ENCODE data around the gene PRLHR.
"Not testable (repeated sequence)": the region's sequence is repeated elsewhere in the genome, so short reads cannot be mapped to it uniquely, and the experiment has no call there.

Gene PRLHR

GRCh38 chr10:118595598-118596425, at the start of gene PRLHR:
Gene PRLHR, minus strand, starts transcription at chr10:118595648. Its CDS starts 404 bp downstream, at chr10:118595244.
- H3K9me3 Mint-ChIP-seq: no peaks in the 10 kb centered on the region
- H3K4me3 Mint-ChIP-seq: no peak within 1 kb of the TSS
- H3K27me3 Mint-ChIP-seq (ENCODE audit: low read depth): peaks cover 53% of the 10 kb centered on the region
- no peaks in the 10 kb centered on the region for H3K36me3 Mint-ChIP-seq (ENCODE audit: low read depth)
- H3K27ac Mint-ChIP-seq: peak within 1 kb of the TSS; percentile 10
- H3K4me1 Mint-ChIP-seq (ENCODE audit: low read depth): peaks cover 4% of the 10 kb centered on the region

- H3K4me1 Mint-ChIP-seq (ENCODE audit: low read depth): no peaks in the 10 kb centered on the region
- H3K27me3 Mint-ChIP-seq (ENCODE audit: low read depth): no peaks in the 10 kb centered on the region
- H3K4me3 Mint-ChIP-seq: no peak overlapping the region
- no peak overlapping the region for H3K27ac Mint-ChIP-seq
- H3K9me3 Mint-ChIP-seq: no peaks in the 10 kb centered on the region
- no peaks in the 10 kb centered on the region for H3K36me3 Mint-ChIP-seq (ENCODE audit: low read depth)
Measured at GRCh38 chr10:118642228-118642627, 46.8 kb upstream of the PRLHR start.

GRCh38 chr10:118638680-118639079, 43.2 kb upstream of the PRLHR start:
- Mint-ChIP-seq H3K36me3 (ENCODE audit: low read depth) (no peaks in the 10 kb centered on the region), H3K9me3 (no peaks in the 10 kb centered on the region), H3K27ac (no peak overlapping the region), H3K4me3 (no peak overlapping the region), H3K27me3 (ENCODE audit: low read depth) (no peaks in the 10 kb centered on the region), H3K4me1 (ENCODE audit: low read depth) (no peaks in the 10 kb centered on the region)

- no peaks in the 10 kb centered on the region for H3K9me3 Mint-ChIP-seq
- H3K27ac Mint-ChIP-seq: no peak overlapping the region
- H3K27me3 Mint-ChIP-seq (ENCODE audit: low read depth): peaks cover 8% of the 10 kb centered on the region
- no peaks in the 10 kb centered on the region for H3K4me1 Mint-ChIP-seq (ENCODE audit: low read depth)
- no peak overlapping the region for H3K4me3 Mint-ChIP-seq
- H3K36me3 Mint-ChIP-seq (ENCODE audit: low read depth): no peaks in the 10 kb centered on the region
Measured at GRCh38 chr10:118635674-118636402, 40.4 kb upstream of the PRLHR start.

GRCh38 chr10:118633786-118634185, 38.3 kb upstream of the PRLHR start:
- peaks cover 19% of the 10 kb centered on the region for H3K27me3 Mint-ChIP-seq (ENCODE audit: low read depth)
- no peak overlapping the region for H3K4me3 Mint-ChIP-seq
- no peaks in the 10 kb centered on the region for H3K36me3 Mint-ChIP-seq (ENCODE audit: low read depth)
- no peaks in the 10 kb centered on the region for H3K9me3 Mint-ChIP-seq
- H3K4me1 Mint-ChIP-seq (ENCODE audit: low read depth): no peaks in the 10 kb centered on the region
- H3K27ac Mint-ChIP-seq: no peak overlapping the region

- Mint-ChIP-seq H3K4me3 (no peak overlapping the region), H3K9me3 (no peaks in the 10 kb centered on the region), H3K4me1 (ENCODE audit: low read depth) (no peaks in the 10 kb centered on the region), H3K27me3 (ENCODE audit: low read depth) (peaks cover 19% of the 10 kb centered on the region), H3K36me3 (ENCODE audit: low read depth) (no peaks in the 10 kb centered on the region), H3K27ac (no peak overlapping the region)
Measured at GRCh38 chr10:118629211-118629610, 33.8 kb upstream of the PRLHR start.

- Mint-ChIP-seq H3K27me3 (ENCODE audit: low read depth) (peaks cover 19% of the 10 kb centered on the region), H3K4me3 (no peak overlapping the region), H3K36me3 (ENCODE audit: low read depth) (no peaks in the 10 kb centered on the region), H3K9me3 (no peaks in the 10 kb centered on the region), H3K27ac (no peak overlapping the region), H3K4me1 (ENCODE audit: low read depth) (no peaks in the 10 kb centered on the region)
Measured at GRCh38 chr10:118628397-118628796, 32.9 kb upstream of the PRLHR start.

GRCh38 chr10:118626953-118627352, 31.5 kb upstream of the PRLHR start:
- no peaks in the 10 kb centered on the region for H3K9me3 Mint-ChIP-seq
- peaks cover 16% of the 10 kb centered on the region for H3K27me3 Mint-ChIP-seq (ENCODE audit: low read depth)
- no peaks in the 10 kb centered on the region for H3K36me3 Mint-ChIP-seq (ENCODE audit: low read depth)
- no peaks in the 10 kb centered on the region for H3K4me1 Mint-ChIP-seq (ENCODE audit: low read depth)
- H3K27ac Mint-ChIP-seq: no peak overlapping the region
- no peak overlapping the region for H3K4me3 Mint-ChIP-seq

- Mint-ChIP-seq H3K4me3 (no peak overlapping the region), H3K9me3 (no peaks in the 10 kb centered on the region), H3K27me3 (ENCODE audit: low read depth) (peaks cover 9% of the 10 kb centered on the region), H3K36me3 (ENCODE audit: low read depth) (no peaks in the 10 kb centered on the region), H3K4me1 (ENCODE audit: low read depth) (peaks cover 8% of the 10 kb centered on the region), H3K27ac (no peak overlapping the region)
Measured at GRCh38 chr10:118625504-118625903, 30.1 kb upstream of the PRLHR start.

- Mint-ChIP-seq H3K27me3 (ENCODE audit: low read depth) (peaks cover 4% of the 10 kb centered on the region), H3K27ac (no peak overlapping the region)
Measured at GRCh38 chr10:118624747-118625146, 29.3 kb upstream of the PRLHR start.

GRCh38 chr10:118621304-118621942, 26.0 kb upstream of the PRLHR start:
- Mint-ChIP-seq H3K36me3 (ENCODE audit: low read depth) (no peaks in the 10 kb centered on the region), H3K4me3 (no peak overlapping the region), H3K4me1 (ENCODE audit: low read depth) (peaks cover 8% of the 10 kb centered on the region), H3K9me3 (no peaks in the 10 kb centered on the region), H3K27ac (no peak overlapping the region), H3K27me3 (ENCODE audit: low read depth) (no peaks in the 10 kb centered on the region)

More at GRCh38 chr10:118624747-118625146, 29.3 kb upstream of the PRLHR start:
- H3K36me3 Mint-ChIP-seq (ENCODE audit: low read depth): no peaks in the 10 kb centered on the region
- no peak overlapping the region for H3K4me3 Mint-ChIP-seq
- H3K9me3 Mint-ChIP-seq: no peaks in the 10 kb centered on the region
- peaks cover 8% of the 10 kb centered on the region for H3K4me1 Mint-ChIP-seq (ENCODE audit: low read depth)

- not testable (repeated sequence) for H3K4me1 Mint-ChIP-seq (ENCODE audit: low read depth); H3K27ac Mint-ChIP-seq; H3K36me3 Mint-ChIP-seq (ENCODE audit: low read depth); H3K9me3 Mint-ChIP-seq; H3K27me3 Mint-ChIP-seq (ENCODE audit: low read depth); H3K4me3 Mint-ChIP-seq
Measured at GRCh38 chr10:118613863-118614262, 18.4 kb upstream of the PRLHR start.

GRCh38 chr10:118610577-118610976, 15.1 kb upstream of the PRLHR start:
- H3K4me1 Mint-ChIP-seq (ENCODE audit: low read depth): no peaks in the 10 kb centered on the region
- H3K27ac Mint-ChIP-seq: no peak overlapping the region
- peaks cover 8% of the 10 kb centered on the region for H3K9me3 Mint-ChIP-seq
- no peak overlapping the region for H3K4me3 Mint-ChIP-seq
- peaks cover 4% of the 10 kb centered on the region for H3K27me3 Mint-ChIP-seq (ENCODE audit: low read depth)
- no peaks in the 10 kb centered on the region for H3K36me3 Mint-ChIP-seq (ENCODE audit: low read depth)

- no peaks in the 10 kb centered on the region for H3K36me3 Mint-ChIP-seq (ENCODE audit: low read depth)
- peaks cover 8% of the 10 kb centered on the region for H3K9me3 Mint-ChIP-seq
- H3K27ac Mint-ChIP-seq: no peak overlapping the region
- H3K4me3 Mint-ChIP-seq: no peak overlapping the region
- peaks cover 3% of the 10 kb centered on the region for H3K27me3 Mint-ChIP-seq (ENCODE audit: low read depth)
- H3K4me1 Mint-ChIP-seq (ENCODE audit: low read depth): no peaks in the 10 kb centered on the region
Measured at GRCh38 chr10:118607768-118608354, 12.4 kb upstream of the PRLHR start.
